GM21723 (cell line): ENCODE results near the gene HDDC2.

Experiments
- ATAC-seq: cut with Tn5 transposase; IDR thresholded peaks from one replicate; pipeline ENCODE4 v1.9.1; 2021; ENCODE audit warnings: mild to moderate bottlenecking, moderate library complexity; ENCODE audit not compliant: unreplicated experiment

The HDDC2 gene

GRCh38 chr6:125245109-125245508 is 56.7 kb downstream of the HDDC2 start:
- ATAC-seq: no peak

DNA sequence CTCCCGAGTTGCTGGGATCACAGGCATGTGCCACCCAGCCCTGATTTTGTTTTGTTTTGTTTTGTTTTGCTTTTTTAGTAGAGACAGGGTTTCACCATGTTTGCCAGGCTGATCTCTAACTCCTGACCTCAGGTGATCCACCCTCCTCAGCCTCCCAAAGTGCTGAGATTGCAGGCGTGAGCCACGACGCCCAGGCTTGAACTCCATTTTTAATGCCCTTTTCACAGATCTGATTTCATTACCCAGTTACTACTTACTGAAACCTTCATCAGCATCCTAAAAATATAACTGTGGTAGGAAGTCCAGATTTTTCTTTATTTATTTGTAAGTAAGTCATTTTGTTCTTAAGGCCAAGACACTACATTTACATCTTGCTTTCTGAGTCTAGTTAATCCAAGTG is 64.0 kb downstream of the HDDC2 start:
- ATAC-seq: no peak

DNA sequence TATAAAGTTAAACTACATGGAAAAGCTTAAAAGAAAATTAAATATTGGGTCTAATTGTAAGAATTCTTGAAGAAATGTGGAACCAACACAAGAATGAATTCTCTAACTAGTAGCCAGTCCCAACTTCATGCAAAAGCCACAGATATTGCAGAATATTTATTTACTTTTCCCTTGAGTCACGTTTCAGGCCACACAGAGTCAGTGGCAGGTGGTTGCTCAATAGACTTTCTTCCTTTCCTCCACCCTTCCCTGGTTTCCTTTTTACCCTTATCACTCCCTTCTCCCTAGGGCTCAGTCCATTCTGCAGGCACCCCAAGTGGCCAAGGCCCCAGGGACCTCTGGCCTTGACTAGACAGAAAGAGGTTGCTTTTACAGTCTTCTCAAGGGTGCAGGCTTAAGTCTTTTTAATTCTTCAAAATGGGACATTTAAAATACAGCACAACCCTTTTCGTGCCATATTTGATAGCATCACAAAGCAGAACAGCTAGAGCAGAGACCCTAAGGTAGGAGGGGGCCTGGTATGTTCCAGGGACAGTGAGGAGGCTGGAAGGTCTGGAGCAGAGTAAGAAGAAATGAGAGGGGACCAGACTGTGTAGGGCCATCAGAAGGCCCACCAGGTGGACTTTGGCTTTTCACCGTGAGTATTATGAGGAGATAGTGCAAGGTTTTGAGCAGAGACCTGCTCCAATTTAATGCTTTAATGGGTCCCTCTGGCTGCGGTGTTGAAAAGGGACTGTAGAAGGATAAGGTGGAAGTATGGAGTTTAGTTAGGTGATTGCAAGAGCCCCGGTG is 65.0 kb downstream of the HDDC2 start:
- no peak for ATAC-seq

DNA sequence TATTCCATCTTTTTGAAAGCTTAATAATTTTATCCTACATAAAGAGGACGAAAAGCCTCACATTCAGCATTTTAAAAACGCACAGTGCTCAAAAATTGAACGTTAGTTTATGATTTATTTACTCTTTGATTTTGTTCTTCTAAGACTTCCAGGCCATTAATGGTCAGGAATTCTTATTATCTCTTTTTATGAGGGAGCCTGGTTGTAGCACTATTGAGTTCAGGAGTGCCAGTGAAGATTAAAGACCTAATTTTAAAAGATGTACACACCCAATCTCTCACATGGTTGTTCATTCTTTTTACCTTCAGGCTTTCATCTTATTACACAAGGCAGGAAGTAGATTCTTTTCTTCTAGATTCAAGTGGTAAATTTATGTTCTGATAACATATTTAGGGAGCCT is 68.6 kb downstream of the HDDC2 start:
- no peak for ATAC-seq

DNA sequence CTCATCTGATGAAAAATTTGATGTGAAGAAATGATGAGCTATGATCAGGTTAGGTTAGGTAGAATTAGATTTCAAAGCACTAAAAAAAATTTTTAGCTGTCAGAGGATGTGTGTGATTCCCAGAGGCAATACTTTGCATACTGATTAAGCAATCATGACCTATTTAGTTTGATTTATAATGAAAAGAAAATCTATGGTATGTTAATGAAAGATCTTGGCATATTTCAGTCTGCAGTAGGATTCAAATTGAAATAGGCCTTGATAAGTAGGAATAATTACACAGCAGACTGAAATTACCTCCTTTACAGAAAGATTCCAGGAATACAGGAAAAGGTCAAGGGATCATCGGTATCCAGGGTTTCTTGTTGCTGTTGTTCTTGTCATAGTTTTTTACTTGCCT is 69.3 kb downstream of the HDDC2 start:
- ATAC-seq: no peak

- ATAC-seq: no peak
These were observed 70.0 kb downstream of the HDDC2 start for GRCh38 chr6:125231574-125232343.

DNA sequence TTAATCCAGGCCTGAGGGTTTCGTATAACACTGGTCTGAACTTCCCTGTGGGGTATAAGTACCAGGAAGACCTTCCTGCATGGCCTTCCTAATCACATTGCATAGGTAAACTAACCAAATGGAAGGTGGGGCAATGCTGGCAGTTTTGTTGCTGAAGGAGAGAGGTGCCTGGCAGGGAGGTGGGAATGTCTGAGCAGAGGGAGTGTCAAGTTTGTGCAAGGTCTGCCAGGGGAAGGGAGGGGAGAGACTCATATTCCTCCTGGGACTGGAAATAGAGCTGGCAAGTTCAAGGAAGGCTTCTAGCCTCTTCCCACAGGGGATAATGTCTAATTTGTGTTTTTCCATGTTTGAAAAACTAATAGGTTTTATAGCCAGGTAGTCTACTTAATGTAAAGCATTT is 70.6 kb downstream of the HDDC2 start:
- no peak for ATAC-seq

- ATAC-seq: no peak
These were observed 71.1 kb downstream of the HDDC2 start for GRCh38 chr6:125230674-125231073.

DNA sequence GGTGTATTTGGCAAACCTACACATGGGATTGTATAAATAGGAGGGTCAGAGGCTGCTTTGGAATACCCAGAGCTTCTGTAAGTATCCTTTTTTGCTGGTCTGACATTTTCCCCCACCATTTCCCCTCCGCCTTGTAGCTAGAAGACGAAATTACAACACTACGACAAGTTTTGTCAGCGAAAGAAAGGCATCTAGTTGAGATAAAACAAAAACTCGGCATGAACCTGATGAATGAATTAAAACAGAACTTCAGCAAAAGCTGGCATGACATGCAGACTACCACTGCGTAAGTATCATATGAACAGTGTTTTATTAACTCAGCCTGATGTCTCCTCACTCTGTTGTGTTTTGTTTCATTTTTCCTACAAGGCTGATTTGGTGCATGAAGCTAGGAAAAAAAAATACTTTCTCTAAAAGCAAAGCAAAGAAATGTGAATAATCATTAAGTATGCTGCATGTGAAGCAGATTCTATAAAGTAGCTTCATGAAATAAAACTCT is 72.7 kb downstream of the HDDC2 start:
- ATAC-seq: no peak

GRCh38 chr6:125227244-125227643 is 74.5 kb downstream of the HDDC2 start:
- no peak for ATAC-seq
